Colon (tissue), 2 donors: ENCODE data around the gene NCOR2.

Experiments used
- FAIRE-seq: peaks from 2 replicates; lab custom pipeline; 2012; peaks lifted over from hg19 to GRCh38; lab: Jason Lieb, UNC
- donor health status: control.
- donor health status: control.

NCOR2 gene

DNA sequence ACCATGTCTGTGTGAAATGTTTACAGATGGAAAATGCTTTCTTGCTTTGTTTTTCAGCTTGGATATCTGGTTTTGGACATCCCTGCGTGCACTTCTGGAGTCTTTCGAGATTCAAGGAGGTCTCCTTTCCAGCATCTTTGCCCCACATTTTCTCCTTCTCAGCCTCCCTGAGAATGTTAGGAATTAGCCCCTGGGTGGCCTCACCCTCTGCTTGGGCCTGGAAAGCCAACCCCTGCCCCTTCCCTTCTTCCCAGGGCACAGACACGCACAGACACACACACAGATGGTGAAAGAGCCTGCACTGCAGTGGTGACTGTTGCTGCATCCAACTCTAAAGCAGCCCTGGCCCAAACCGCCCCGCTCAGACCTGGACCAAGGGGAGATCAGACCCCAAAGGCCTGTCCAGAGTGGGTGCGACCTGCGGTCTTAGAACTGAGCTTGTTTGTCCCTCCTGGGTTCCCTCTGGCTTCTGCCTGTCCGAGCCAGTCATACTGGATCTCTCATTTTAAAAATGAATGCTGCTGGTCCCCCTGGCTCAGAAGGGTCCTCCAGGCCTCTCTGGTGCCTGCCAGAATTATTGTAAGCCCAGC lies 8.7 kb upstream of the NCOR2 start:
- no peak for FAIRE-seq

DNA sequence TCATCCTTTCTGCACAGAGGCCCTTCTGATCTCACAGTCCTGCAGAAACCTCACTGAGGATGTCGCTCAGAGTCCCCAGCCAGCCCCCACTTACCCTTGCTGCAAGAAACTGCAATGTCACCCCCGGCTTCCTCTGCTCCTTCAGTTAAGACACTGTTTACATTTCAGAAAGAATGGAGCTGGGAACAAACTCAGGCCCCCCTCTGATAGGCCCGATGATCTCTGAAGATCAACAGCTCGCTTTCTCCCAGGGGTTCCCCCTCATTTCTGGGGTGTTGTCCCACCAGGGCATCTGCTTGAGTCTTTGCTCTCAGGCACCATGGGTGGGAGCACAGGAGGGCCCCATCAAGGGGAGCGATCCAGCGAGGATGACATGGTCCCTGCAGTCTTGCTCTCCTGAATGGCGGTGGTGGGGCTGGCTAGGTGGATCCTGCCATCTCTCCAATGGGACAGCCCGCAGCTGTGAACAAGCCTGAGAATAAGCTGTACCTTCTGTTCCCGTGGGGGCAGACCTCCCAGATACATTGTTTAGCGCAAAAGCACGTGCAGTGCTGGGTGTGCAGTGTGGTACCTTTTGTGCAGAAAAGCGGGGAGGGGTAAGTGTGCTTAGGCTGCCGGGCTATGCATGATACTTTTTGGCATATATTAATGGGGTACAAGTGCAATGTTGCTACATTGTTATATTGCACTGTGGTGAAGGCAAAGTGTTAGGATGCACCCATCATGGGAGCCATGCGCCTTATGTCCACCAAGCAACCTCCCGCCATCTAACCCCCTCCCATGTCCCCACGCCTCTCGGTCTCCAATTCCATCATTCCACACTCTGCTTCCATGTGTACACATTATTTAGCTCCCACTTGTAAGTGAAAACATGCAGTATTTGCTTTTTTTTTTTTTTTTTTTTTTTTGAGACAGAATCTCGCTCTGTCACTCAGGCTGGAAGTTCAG lies 6.7 kb upstream of the NCOR2 start:
- FAIRE-seq = no peak

DNA sequence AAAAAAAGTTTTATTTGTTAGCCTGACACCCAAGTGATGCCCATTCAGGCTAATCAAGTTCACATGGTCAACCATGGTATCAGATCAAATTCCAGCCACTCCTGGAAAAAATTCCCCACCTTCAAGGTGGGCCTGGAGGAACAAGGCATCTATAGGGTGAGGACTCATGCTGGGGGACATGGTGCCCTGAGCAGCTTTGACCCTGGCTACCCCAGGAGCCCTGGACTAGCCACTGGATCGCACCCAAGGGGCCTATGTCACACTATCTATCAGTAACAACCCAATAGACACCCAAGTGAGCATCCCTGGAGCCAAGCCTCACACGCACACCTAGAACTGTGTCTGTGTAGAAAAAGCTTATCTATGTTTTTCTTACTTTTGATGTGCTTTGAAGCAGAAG lies 4.1 kb upstream of the NCOR2 start:
- no peak for FAIRE-seq

DNA sequence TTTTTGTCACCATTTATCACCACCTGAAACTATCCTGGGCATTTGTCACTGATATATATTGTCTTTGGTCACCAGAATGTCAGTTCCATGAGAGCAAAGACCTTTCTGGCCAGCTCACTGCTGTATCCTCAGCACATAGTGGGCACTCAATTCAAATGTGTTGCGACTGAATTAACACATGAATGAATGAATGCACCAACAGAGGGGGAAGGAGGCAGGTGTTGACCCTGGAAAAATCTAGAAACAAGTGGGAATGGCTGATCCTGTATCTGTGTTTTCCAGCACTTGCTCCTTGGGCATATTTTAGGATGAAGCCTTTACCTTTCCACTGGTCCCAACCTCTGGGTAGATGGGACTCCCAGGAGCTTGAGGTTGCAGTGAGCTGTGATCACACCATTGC lies 3.4 kb upstream of the NCOR2 start:
- no peak for FAIRE-seq

DNA sequence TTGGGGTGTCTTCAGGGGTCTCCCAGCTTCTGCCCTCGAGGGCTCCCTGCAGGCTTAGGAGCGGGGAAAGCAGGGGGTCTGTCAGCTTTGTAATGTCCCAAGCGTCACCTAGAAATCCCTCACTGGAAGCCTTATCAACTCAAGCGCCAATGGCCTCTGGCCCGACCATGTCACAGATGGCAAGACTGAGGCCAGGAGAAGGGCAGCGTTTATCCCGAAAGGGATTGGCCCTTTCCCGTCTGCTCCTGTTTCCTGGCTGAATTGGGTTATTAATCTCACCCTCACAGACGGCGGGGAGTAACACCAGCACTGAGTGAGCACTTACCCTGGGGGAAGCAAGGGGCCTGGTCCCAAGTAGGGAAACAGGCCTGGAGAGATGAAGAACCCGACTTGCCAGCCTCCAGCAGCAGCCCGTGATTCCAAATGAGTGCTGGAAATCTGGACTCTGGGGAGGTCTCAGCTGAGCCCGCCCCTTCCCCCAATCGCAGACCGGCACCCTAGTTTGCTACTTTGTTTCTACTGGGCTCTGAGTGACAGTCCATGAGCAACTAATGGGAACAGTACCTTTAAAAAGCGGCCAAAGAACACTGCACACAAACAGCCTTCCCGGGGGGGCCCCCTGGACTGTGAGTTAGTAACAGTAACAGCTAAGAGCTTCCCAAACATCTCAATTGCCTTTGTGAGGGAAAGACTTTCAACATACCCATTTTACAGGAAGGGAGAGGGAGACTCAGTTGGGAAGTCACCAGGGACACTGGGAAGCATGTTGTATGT lies 2.1 kb upstream of the NCOR2 start:
- FAIRE-seq = no peak

DNA sequence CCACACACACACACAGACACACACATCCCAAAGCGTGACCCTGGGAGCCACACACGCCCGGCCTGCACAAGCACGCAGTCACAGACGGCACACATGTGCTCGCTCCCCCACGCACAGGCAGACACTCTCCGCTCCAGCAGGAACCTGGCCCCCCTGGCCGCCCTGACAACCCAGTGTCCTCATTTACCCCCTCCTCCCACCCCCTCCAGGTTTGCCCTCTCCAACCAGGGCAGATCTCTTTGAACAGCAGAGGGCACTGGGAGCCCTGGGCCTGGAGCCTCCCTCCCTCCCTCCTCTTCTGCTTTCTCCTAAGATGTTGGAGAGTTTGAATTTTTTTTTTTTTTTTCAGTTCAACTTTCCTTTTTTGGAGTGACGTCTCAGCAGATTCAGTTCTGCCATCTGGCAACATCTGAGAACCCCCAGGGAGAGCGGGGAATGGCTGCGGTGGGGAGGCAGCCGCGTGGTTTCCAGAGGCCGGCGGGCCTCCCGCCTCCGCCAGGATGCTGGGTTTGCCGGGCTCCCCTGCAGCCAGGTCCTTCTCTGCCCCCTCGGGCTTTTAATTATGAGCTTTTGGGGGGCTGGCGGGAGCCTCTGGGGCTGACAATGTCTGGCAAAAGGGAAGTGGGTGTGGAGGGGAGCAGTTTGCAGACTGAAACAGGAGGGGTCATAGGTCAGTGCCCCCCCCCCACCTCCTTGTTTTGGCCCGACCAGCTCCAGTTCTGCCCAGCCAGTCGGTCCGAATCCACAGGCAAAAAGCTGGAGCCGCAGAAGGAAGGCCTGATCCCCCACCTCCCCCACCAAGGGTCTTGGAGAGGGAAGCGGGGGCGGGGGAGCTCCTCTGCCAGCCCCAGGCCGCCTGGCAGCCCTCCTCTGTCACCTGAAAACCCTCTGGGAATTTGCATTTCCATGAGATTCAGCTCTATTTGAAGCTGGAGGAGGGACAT lies 1.3 kb upstream of the NCOR2 start:
- FAIRE-seq = no peak

DNA sequence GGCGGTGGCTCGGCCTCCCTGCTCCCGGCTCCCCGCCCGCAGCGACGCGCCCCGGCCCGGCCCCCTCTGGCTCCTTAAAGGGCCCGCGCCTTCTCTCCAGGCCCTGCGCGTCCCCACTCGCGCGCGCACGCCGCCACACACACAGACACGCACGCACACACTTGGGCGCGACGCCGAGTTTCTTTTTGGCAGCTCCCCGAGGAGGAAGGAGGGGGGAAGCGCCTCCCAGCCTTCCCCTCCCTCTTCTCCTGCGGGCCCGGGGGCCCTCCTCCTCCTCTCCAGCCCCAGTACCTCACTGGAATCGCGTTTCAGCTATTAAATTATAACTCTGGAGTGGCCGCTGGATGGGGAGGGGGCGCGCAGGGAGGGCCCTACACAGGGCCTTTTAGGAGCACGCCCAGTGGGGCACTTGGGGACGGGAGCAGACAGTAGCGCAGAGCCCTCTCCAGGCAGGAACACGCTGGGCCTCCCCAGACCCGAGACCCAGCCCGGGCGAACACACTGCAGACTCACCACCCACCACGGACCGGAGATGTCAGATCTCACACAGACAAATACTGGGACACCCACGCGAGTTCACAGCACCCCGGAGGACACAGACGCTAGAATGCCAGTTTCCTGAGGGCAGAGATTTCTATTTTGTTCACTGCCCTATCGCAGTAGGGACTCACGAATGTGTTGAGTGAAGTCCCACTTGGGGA lies 411 bp upstream of the NCOR2 start:
- no peak for FAIRE-seq

DNA sequence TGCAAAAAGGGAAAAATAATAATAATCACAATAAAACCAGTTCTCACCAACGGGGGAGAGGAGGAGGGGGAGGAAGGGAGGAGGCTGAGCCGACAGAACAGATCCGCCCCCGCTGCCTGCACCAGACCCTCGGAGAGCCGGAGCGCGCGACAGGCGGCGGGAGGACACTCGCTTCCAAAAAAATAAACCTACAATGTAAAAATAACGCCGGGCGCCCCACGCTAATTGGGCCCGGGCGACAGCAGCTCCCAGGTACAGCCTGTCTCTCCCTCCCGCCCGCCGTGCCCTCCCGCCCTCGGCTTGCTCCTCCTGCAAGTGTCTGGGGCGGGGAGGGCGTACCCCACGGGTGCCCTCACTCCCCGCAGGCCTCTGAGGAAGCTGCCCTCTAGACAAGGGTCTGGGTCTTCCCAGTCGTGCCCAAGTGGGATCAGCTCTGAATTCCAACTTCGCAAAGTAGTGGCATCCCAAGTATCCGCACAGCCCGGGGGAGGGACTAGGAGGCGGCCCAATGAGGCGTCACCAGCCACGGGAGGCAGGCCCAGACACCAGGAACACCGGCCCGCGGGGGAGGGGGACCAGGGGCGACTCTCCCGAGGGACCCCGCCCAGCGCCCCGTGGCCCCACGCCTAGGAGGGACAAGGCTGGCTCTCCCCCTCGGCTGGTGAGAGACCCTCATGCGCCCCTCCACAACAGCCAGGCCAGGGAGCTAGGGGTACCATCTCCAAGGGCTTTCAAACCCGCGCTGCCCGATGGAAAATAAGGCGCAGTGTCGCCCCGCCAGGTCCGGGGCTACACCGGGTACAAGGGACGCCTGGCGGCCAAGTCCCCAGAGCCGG lies 1.0 kb downstream of the NCOR2 start:
- no peak for FAIRE-seq

DNA sequence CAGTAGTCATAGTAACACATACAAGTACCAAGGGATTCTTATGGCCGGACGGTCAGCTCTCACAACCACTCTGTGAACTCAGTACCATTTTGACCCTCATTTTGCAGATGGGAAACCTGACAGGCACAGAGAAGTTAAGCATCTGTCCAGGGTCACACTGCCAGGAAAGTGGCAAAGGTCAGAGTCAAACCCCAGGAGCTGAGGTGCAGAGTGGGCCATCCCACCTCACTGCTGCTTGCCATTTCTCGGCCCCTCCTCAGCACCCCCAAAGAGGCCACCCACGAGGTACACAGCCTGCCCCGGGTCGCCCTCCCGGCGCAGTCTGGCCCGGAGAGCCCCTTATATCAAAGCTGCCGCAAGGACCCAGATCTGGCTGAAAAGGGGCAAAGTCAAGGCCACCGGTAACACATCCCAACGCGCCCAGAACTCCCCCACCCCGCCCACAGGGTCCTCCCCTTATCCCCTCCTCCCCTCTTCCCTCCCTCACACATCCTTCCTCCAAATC lies 1.7 kb downstream of the NCOR2 start:
- FAIRE-seq = no peak

DNA sequence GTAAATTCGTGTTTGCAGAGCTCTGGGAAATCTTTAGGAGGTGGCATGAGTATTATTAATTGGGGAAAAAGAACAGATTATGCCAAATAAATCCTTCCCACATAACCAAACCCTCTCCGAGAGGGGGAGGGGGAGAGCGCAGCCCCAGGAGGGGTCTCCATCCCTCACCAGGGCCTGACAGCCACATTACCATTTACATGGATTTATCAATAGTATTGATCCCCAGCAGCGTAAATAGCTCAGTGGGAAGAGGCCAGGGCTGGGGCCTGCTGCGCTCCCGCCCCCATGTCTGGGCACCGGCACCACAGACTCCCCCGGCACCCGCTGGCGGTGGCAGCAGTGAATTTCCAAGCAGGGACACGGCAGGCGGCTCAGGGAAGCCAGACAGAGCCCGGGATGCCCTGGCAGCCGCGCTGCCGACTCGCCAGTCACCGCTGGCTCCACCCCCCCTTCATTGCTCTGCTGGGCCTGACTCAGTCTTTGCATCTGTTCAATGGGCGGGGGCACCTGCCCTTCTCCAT lies 2.4 kb downstream of the NCOR2 start:
- FAIRE-seq = no peak

DNA sequence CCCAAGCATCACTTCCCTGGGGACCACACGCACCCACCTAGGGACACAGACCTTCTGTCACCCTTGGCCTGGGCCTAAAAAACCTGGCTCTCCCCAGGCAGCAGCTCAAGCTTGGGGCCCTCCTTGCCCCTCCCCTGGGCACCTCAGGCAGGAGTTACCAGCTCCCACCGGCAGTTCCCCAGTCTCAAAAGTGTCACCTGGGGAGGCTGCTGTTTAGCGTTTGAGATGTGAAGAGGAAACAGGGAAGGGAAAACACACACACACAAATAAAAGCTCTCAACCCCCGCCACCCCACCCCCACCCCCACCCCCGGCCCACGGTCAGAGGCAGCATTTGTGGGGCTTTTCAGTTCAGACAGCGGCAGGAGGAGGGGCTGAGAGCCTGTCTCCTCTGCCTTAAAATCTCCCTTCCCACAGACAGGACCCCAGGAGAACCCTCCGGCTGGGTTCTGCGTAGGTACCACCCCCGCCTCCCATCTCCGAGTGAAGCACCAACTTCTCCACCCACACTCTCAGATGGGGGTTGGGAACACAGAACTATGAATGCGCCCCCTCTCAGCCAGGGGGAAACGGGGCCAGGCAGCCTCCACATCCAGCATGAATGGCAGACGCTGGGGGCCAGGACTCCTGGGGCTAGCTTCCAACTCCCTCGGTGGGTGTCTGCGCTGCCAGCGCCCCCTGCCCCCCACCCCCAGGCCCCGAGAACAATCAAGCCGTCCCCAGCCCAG lies 3.0 kb downstream of the NCOR2 start:
- FAIRE-seq = no peak

DNA sequence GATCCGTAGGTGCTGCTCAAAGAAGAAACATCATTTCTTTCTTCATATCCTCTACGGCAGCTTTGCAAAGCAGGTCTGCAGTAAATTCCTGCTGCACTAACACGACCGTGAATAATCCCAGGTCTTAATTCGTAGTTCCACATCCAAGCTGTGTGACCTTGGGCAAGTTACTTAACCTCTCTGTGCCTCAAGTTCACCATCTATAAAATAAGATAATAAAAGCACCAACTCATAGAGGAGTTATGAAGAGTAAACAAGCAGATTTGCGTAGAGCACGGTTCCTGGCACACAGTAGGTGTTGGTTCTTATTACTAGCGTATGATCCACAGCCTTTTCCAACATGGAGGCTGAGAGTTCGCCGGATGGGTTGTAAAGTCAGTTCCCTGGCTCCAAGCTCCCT lies 3.6 kb downstream of the NCOR2 start:
- no peak for FAIRE-seq

DNA sequence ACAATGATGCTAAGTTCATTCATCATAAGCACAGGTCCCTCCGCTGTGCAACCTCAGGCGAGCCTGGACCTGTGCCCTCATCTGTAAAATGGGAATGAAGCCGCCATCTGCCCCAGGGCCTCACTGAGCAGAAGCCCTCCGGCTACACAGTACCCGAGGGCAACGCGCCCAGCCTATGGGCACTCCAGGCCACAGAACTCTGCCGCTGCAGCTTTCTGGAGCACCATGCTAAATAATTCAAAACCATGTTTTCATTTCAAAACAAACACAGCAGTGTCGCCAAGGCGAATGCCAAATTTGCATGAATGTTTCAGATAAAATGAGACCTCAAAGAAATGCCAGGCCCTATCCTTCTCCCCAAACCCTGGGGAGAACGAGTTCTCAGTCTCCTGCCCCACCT lies 4.0 kb downstream of the NCOR2 start:
- no peak for FAIRE-seq

DNA sequence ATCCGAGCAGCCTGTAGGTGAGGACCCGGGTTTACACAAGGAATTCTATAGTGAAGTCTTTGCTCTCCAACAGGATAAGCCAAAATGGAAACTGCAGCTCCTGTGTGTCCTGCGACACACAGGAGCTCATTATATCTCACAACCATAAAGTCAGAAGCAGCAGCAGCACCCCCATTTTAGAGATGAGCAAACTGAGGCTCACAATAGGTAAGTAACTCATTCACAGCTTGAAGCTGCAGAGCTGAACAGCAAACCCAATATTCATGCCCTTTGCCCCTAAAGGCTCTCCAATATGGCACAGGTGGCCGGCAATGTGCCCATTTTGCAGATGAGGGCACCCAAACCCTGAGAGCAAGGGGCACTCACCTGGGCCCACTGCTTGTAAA lies 4.6 kb downstream of the NCOR2 start:
- no peak for FAIRE-seq

DNA sequence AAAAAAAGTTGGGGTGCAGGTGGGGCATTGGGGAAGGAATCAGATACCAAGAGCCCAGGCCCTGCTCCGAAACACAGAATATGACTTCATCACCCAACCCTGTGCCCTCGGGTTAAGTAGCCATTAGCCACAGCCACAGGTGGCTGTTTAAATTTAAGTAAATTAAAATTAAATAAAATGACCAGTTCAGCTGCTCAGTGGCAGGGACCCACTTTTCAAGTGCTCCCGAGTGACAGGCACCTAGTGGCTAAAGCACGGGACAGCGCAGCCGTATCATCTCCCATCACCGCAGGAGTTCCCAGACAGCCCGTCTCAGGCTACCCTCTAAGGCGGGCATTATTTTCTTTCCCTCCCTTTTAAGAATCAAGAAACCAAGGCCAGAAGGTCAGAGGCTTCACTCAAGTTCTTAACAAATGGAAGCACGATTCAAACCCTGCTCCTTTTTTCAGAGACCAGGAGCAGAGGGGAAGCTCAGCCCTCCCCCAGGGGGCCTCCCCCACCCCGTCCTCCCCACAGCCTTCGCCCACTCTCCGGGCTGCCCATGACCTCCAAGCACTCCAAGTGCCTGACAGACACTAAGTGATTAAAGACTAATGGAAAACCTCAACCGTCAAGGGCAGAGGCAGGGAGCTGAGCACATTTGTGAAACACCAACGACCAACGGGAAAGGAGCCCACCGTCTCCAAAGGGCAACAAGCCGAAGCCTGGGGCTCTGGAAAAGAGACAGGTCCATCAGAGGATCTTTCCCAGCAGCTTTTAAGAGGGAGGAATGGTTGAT lies 5.2 kb downstream of the NCOR2 start:
- FAIRE-seq = no peak

DNA sequence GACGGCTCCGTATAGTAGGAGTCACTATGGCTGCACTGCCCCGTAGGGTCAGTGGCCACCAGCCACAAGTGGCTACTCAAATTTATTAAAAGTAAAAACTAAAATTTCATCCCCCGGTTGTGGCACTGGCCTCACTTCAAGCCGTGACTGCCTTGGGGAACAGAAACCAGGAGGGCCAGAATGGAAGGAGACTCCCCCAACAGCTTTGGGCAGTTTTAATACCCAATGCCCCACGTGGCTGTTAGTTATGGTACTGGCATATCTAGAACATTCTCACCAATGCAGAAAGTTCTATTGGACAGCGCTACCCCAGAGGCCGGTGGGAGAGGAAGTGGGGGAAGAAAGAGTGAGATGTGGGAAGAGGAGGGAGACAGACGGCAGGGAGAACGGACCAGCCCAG lies 6.2 kb downstream of the NCOR2 start:
- FAIRE-seq = no peak

DNA sequence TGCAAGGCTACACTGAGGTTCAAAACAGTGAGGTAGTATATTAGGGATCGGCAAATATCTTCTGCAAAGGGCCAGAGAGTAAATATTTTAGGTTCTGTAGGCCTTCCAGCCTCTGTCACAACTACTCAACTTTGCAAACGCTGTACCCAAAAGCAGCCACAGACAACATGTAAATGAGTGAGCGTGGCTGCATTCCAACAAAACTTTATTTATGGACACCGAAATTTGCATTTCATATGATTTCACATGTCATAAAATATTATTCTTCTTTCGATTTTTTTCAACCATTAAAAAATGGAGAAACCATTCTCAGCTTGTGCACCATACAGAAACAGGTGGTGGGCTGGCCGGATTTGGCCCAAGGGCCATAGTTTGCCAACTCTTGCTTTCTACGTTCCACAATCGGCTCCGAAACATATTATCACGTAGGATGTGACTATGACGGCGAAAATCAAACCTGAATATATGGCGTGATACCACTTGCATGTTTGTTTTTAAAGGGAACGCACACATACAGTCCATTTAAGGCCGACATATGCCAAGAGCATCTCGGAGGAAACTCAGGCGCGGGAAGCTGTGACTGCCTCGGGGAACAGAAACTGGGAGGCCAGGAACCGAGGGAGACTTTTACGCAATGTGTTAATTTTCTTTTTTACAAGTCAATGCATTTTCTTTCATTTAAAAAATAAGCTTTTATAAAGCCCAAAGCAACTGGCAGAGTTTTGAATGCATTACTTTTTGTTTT lies 7.1 kb downstream of the NCOR2 start:
- FAIRE-seq = no peak
